K562 (cell line): ENCODE results near the gene GAS2L1.

Source experiments
- ATF1 ChIP-seq, 2 experiments: fragments of 450-650 bp in 1 of 2; IDR thresholded peaks; 2 replicates each; pipeline ENCODE4 v1.6.1; 2016; ENCODE audit warnings: missing compliant biosample characterization in 1 of 2, missing genetic modification characterization in 1 of 2
- CBFA2T2 ChIP-seq: fragments of 450-650 bp; conservative IDR thresholded peaks from 2 replicates; pipeline ENCODE4 v1.6.1; 2017; ENCODE audit warnings: mild to moderate bottlenecking
- CBX2 ChIP-seq: fragments of 200-600 bp; sonication (generic); IDR thresholded peaks from one replicate; pipeline ENCODE4 v1.6.1; 2012; ENCODE audit warnings: mild to moderate bottlenecking, low read length, inconsistent platforms; ENCODE audit not compliant: insufficient read depth, poor library complexity, severe bottlenecking
- KLF13 ChIP-seq: fragments of 450-650 bp; IDR thresholded peaks from 2 replicates; pipeline ENCODE4 v1.6.1; 2016; ENCODE audit warnings: missing genetic modification characterization, low read depth, mild to moderate bottlenecking, missing compliant biosample characterization, moderate library complexity, borderline replicate concordance
- MYC ChIP-seq, 2 experiments: fragments of 250-450 bp in 1 of 2; sonication (Bioruptor Pico) in 1 of 2; IDR thresholded peaks; 2 replicates each; pipeline versions ENCODE4 v1.5.1 to v1.6.1; 2012 to 2021; ENCODE audit warnings: low read depth in 2 of 2, borderline replicate concordance in 1 of 2, improper control_type of control experiment in 1 of 2, low read length in 1 of 2, mild to moderate bottlenecking in 1 of 2, moderate library complexity in 1 of 2
- PRDM10 ChIP-seq: fragments of 450-650 bp; IDR thresholded peaks from 2 replicates; pipeline ENCODE4 v1.6.1; 2018; ENCODE audit not compliant: partially characterized antibody
- ZBTB11 ChIP-seq, 3 experiments: fragments of 200-800 bp in 1 of 3; fragments of 250-450 bp in 1 of 3; fragments of 450-650 bp in 1 of 3; sonication (Bioruptor Pico) in 1 of 3; sonication (Bioruptor generic) in 1 of 3; formaldehyde crosslinking in 1 of 3; IDR thresholded peaks; 2 replicates each; pipeline versions ENCODE4 v1.6.1 to v1.8.0; 2016 to 2022; ENCODE audit warnings: mild to moderate bottlenecking in 2 of 3, missing genetic modification characterization in 2 of 3, missing compliant biosample characterization in 1 of 3, moderate library complexity in 1 of 3

- TF ChIP-seq CBFA2T2 (no peak), CBX2 (no peak), PRDM10 (no peak), MYC (IDR thresholded peaks at IDR 0.05; ENCODE audit: low read depth, low read length) (0 out of 2 replicates have a peak, but pooled peaks have one; percentile 7), MYC (CRISPR knock-in tag; IDR thresholded peaks at IDR 0.05; ENCODE audit: borderline replicate concordance, low read depth) (no peak), ZBTB11 (CRISPR knock-in tag; IDR thresholded peaks at IDR 0.05) (no peak), ATF1 (CRISPR knock-in tag; IDR thresholded peaks at IDR 0.05) (no peak), ATF1 (tag; IDR thresholded peaks at IDR 0.05) (no peak), KLF13 (tag) (no peak)
Measured at GRCh38 chr22:29306835-29307595, 565 bp downstream of the GAS2L1 start.
